ENCODE data around the gene CCDC57.

Gene CCDC57

GRCh38 chr17:82091264-82092066 lies 121.2 kb downstream of the CCDC57 start:
- Histone ChIP-seq H3K4me3 (ENCODE audit: low read length) (no peak overlapping the region), H2AFZ (ENCODE audit: low read depth, low read length) (no peak overlapping the region), H3K36me3 (ENCODE audit: insufficient read depth, low read length) (peaks cover 88% of the 10 kb centered on the region), H3K9me3 (ENCODE audit: low read length) (no peaks in the 10 kb centered on the region), H3K4me1 (ENCODE audit: insufficient read depth, low read length) (peaks cover 4% of the 10 kb centered on the region), H3K27me3 (ENCODE audit: insufficient read depth, low read length) (no peaks in the 10 kb centered on the region)

GRCh38 chr17:82090549-82091263 lies 121.9 kb downstream of the CCDC57 start:
- Histone ChIP-seq H3K27me3 (ENCODE audit: insufficient read depth, low read length) (no peaks in the 10 kb centered on the region), H3K4me3 (ENCODE audit: low read length) (no peak overlapping the region), H3K36me3 (ENCODE audit: insufficient read depth, low read length) (peaks cover 88% of the 10 kb centered on the region), H3K9me3 (ENCODE audit: low read length) (no peaks in the 10 kb centered on the region), H2AFZ (ENCODE audit: low read depth, low read length) (no peak overlapping the region), H3K4me1 (ENCODE audit: insufficient read depth, low read length) (no peaks in the 10 kb centered on the region)

DNA sequence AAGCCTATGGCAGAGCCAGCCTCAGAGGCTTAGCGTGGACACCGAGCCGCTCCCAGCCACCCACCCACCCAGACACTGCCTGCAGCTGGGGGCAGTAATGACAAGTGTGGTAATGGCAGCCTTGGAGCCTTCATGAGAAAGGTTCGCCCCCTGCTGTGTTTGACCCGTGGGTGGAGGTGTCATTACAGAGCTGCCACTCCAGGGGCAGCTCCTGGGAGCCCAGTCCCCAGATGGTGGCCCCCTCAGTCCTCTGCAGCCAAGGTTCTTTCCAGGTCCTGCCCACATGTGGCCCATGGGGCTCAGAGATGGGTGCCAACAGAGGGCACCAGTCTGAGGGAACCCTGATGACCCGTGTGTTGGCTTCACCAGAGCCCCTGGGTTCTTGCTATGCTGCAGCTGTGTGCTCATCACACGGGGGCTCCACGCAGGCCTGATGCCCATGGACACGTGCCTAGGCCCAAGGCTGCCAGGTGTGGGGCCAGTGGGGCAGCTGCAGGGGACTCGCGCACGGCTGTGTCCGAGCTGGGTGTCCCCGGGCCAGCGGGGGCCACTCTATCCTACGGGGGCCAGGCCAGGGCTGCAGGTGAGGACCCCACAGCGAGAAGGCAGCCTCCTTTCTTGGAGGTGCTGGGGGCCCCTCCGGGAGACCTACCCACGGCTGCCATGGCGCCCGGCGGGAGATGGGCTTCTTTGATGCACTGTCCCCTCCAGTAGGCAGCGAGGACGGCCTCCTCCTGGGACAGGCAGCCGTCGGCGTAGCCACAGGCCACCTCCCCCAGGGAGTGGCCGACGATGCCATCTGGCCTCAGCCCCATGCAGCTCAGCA lies 122.7 kb downstream of the CCDC57 start:
- Histone ChIP-seq H3K27me3 (ENCODE audit: insufficient read depth, low read length) (no peaks in the 10 kb centered on the region), H3K9me3 (ENCODE audit: low read length) (no peaks in the 10 kb centered on the region), H2AFZ (ENCODE audit: low read depth, low read length) (no peak overlapping the region), H3K4me3 (ENCODE audit: low read length) (no peak overlapping the region), H3K4me1 (ENCODE audit: insufficient read depth, low read length) (no peaks in the 10 kb centered on the region), H3K36me3 (ENCODE audit: insufficient read depth, low read length) (peaks cover 88% of the 10 kb centered on the region)

GRCh38 chr17:82088838-82089722 lies 123.6 kb downstream of the CCDC57 start:
- Histone ChIP-seq H3K36me3 (ENCODE audit: insufficient read depth, low read length) (peaks cover 93% of the 10 kb centered on the region), H2AFZ (ENCODE audit: low read depth, low read length) (no peak overlapping the region), H3K4me3 (ENCODE audit: low read length) (no peak overlapping the region), H3K4me1 (ENCODE audit: insufficient read depth, low read length) (no peaks in the 10 kb centered on the region), H3K27me3 (ENCODE audit: insufficient read depth, low read length) (no peaks in the 10 kb centered on the region), H3K9me3 (ENCODE audit: low read length) (no peaks in the 10 kb centered on the region)

- Histone ChIP-seq H2AFZ (ENCODE audit: low read depth, low read length) (no peak overlapping the region), H3K4me1 (ENCODE audit: insufficient read depth, low read length) (no peaks in the 10 kb centered on the region), H3K27me3 (ENCODE audit: insufficient read depth, low read length) (no peaks in the 10 kb centered on the region), H3K4me3 (ENCODE audit: low read length) (no peak overlapping the region), H3K36me3 (ENCODE audit: insufficient read depth, low read length) (peaks cover 93% of the 10 kb centered on the region), H3K9me3 (ENCODE audit: low read length) (no peaks in the 10 kb centered on the region)
Observed at GRCh38 chr17:82087961-82088837, 124.4 kb downstream of the CCDC57 start.

DNA sequence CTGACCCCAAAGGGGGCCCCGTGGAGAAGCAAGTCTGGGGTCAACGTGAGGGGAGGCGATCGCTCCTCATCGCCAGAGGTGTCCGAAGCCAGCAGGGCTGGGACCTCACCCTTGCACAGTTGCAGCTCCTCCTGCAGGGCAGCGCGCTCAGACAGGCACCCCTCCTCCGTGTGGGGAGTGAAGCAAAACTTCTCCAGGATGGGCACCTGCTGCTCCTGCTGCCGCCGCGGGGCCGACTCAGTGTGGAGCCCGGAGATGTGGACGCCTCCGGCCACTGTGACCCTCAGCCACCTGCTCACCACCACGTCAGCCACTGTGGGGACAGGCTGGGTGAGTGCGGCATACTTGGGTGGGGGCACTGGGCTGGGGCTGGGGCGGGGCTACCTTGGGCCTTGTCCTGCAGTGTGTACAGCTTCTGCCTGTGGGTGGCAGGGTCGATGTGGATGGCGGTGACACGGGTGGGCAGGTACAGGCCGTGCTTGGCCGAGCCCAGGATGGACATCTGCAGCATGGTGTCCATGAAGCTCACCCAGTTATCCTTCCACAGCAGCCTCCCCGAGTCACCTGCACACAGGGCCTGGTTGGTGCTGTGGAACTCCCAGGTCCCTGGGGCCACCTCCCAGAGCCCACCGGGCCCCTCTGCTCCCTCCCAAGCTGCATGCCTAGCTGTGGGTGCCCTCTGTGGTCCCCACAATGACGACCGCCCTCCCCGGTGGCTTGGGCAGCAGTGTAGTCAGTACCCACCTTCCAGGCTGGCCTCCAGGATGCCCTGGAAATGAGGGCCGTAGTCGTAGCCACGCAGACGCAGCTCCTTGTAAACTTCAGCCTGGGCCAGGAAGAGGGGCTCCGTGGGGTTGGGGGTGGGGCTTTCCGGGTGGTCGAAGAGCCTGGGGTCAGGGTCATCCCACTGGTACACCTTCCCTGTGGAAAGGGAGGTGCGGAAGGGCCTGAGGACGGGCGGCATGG lies 125.4 kb downstream of the CCDC57 start:
- no peaks in the 10 kb centered on the region for H3K9me3 ChIP-seq (ENCODE audit: low read length)
- no peak overlapping the region for H3K4me3 ChIP-seq (ENCODE audit: low read length)
- no peaks in the 10 kb centered on the region for H3K27me3 ChIP-seq (ENCODE audit: insufficient read depth, low read length)
- no peak overlapping the region for H2AFZ ChIP-seq (ENCODE audit: low read depth, low read length)
- H3K4me1 ChIP-seq (ENCODE audit: insufficient read depth, low read length): no peaks in the 10 kb centered on the region
- H3K36me3 ChIP-seq (ENCODE audit: insufficient read depth, low read length): peaks cover 98% of the 10 kb centered on the region

- Histone ChIP-seq H2AFZ (ENCODE audit: low read depth, low read length) (no peak overlapping the region), H3K27me3 (ENCODE audit: insufficient read depth, low read length) (no peaks in the 10 kb centered on the region), H3K36me3 (ENCODE audit: insufficient read depth, low read length) (peaks cover 97% of the 10 kb centered on the region), H3K9me3 (ENCODE audit: low read length) (no peaks in the 10 kb centered on the region), H3K4me1 (ENCODE audit: insufficient read depth, low read length) (no peaks in the 10 kb centered on the region), H3K4me3 (ENCODE audit: low read length) (no peak overlapping the region)
Observed at GRCh38 chr17:82085931-82086764, 126.5 kb downstream of the CCDC57 start.

- peaks cover 98% of the 10 kb centered on the region for H3K36me3 ChIP-seq (ENCODE audit: insufficient read depth, low read length)
- H3K27me3 ChIP-seq (ENCODE audit: insufficient read depth, low read length): no peaks in the 10 kb centered on the region
- H3K9me3 ChIP-seq (ENCODE audit: low read length): no peaks in the 10 kb centered on the region
- H3K4me3 ChIP-seq (ENCODE audit: low read length): no peak overlapping the region
- H3K4me1 ChIP-seq (ENCODE audit: insufficient read depth, low read length): no peaks in the 10 kb centered on the region
- H2AFZ ChIP-seq (ENCODE audit: low read depth, low read length): no peak overlapping the region
Observed at GRCh38 chr17:82085031-82085861, 127.4 kb downstream of the CCDC57 start.

DNA sequence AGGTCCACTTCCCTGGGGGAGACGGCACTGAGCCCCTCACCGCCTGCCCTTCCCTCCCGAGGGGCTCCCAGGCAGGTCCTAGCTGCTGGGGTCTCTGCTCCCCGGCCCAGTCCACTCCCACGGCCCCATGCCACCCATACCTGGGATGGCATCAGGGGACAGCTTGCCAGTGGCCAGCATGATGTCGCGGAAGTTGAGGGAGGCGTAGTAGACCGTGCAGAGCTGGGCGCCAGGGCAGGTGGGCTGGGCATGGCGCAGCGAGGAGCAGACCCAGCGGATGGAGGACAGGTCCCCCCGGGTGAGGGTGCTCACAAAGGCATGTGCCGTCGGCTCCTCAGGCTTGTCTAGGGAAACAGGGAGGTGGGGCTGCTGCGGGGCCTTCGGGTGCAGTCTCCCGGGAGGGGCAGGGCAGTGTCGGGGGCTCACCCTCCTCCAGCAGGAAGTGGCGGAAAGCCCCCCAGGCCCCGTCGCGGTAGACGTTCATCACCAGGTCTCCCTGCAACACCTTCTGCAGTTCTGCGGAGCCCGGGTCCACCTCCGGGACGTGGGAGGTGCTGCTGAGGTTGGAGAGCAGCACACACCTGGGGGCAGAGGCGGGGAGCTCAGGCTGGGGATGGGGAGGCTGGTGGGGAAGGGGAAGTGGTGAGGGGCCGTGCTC lies 128.1 kb downstream of the CCDC57 start:
- H3K4me1 ChIP-seq (ENCODE audit: insufficient read depth, low read length): no peaks in the 10 kb centered on the region
- H3K36me3 ChIP-seq (ENCODE audit: insufficient read depth, low read length): peaks cover 97% of the 10 kb centered on the region

More for the DNA sequence above, 128.1 kb downstream of the CCDC57 start:
- H3K27me3 ChIP-seq (ENCODE audit: insufficient read depth, low read length): no peaks in the 10 kb centered on the region
- H3K4me3 ChIP-seq (ENCODE audit: low read length): no peak overlapping the region
- H2AFZ ChIP-seq (ENCODE audit: low read depth, low read length): no peak overlapping the region
- no peaks in the 10 kb centered on the region for H3K9me3 ChIP-seq (ENCODE audit: low read length)

Data from neuron (in vitro differentiated cells).